Measurements from ENCODE around the gene PREB.
"Not testable (repeated sequence)": the region's sequence is repeated elsewhere in the genome, so short reads cannot be mapped to it uniquely, and the experiment has no call there.

PREB gene

DNA sequence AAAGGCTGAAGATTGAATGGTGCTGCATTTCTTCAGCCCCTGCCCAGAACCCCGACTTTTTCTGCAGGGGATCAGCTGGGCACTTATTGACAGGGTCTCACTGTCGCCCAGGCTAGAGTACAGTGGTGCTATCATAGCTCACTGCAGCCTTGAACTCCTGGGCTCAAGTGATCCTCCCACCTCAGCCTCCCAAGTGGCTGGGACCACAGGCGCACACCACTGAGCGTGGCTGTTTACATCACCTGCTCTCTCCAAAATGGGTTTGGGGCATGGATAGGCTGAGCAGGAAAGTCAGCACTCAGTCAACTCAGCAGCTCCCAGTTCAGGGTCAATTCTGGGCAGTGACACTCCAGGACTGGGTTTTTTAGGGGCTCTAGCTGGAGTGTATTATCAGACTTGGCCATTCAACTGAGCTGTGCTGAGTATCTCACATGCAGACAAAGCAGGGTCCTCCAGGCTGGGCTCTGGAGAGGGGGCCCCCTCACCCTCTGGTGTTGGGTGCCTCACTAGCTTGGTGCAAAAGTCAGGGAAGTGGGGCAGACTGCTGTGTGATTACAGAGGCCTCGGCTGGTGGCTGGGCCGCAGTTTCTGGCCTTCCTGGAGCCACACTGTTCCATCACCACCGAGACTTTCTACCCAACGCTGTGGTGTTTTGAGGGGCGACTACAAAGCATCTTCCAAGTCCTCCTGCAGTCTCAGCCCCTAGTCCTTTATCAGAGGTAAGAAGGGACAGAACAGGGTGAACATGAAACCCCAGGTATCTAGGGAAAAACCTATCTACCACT is 6.4 kb downstream of the PREB start:
- DNase-seq (ENCODE audit: low spot score) = no peak

DNA sequence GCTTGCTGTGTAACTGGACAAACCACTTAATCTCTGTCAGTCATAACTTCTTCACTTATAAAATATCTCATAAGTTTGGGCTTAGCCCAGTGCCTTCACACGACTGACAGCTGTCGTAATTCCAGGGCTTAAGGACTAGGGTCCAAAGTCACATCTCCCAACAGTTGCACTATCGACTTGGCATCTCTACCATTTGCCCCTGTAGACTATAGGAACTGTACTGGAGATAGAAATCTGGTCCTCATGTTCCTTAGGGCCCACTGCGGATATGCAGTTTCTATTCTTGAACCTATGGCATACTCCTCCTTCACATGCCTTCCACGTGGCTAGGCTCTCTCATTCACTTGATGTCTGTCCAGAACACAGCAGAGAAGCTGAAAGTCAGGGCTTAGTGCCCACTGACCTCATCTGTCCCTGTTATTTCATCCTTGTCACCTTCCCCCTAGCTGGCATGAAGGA is 8.2 kb downstream of the PREB start:
- DNase-seq (ENCODE audit: low spot score) = no peak

DNA sequence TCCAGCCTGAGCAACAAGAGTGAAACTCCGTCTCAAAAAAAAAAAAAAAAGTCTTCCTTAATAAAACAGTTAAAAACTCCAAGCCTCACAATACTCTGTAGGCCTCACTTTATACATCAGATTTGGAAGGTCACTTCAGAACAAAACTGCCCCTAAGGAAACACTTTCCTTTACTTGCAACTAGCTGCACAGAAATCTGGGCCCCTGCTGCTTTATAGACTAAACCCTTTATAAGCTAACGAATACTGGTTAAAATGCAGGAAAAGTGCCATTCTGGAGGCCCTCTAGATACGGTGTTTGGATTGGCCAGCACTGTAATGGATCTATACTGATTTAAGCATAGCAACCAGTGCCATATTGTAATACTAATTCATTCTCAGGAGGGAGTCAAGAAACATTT is 9.3 kb downstream of the PREB start:
- no peak for DNase-seq (ENCODE audit: low spot score)

DNA sequence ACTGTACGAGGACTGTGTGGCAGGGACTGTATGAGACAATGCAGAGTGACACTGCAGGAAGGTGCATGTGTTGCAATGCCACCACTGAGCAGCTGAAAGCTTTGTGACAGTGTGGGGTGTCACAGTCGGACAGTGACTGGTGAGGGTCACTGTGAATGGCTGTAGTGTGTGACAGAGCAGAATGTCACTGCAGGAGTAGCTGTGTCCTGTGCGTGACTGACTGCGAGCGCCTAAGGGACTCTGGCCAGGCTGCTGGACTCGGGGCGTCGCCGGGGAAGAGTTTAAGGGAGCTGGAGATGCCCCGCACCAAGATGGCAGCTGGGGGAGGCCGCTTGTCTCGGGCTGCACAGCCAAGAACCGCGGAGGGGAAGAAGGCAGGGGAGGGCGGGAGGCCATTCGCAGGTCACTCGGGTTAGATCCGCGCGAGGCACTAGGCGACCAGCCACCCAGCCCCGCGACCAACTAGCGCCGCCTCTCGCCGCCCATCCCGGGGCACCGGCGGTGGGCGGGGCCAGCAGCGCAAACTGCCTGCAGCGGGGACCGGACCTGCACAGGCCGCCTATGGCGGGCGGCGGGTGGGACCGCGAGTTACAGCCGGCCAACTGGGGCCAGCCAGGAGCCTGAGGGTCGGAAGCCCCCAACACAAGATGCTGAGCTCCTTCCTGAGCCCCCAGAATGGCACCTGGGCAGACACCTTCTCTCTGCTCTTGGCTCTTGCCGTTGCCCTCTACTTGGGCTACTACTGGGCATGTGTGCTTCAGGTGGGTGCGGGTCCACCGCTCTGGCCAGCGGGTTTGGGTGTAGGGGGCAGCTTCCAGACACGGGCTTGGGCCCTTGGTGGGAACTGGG is 10.9 kb downstream of the PREB start, which contains the start of gene ABHD1:
ABHD1 (plus strand) TSS at position 514 of the 849 bp plus-strand sequence; CDS start at position 648, 134 bp downstream.
- DNase-seq (ENCODE audit: low spot score) = peak; percentile 71

DNA sequence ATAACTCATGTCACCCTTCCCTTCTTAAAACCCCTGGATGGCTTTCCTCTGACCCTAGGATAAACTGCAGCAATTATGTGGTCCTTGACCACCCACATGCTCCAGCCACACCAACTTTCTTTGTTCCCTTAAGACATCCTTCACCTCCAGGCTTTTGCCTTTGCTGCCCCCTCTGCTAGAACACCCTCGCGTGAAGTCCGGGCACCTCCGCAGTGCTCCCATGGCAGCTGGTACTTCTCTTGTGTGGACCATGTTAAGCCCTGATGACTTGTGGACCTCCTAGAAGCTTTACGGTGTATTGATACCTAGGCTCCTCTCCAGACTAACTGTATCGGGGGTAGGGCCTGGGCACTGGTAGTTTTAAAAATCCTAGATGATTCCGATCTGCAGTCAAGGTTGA is 11.6 kb downstream of the PREB start:
- no peak for DNase-seq (ENCODE audit: low spot score)

DNA sequence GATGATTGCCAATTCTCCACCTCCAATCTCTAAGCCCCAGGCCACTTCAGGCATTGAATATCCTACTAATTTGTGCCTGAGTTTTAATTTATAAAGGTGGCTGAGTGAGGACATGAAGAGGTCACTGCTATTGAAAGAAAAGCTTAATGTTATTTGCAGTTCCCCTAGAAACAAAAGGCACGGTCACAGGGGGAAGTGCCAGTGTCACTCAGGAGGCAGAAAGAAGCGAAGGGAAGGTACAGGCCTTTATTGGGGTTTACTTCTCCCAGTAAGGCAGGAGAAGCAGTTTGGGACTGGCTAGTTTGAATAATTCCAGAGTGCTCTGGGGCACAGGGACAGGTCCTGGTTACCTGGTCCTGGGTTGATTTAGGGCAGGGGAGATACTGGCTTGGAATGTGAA is 12.5 kb downstream of the PREB start:
- no peak for DNase-seq (ENCODE audit: low spot score)

DNA sequence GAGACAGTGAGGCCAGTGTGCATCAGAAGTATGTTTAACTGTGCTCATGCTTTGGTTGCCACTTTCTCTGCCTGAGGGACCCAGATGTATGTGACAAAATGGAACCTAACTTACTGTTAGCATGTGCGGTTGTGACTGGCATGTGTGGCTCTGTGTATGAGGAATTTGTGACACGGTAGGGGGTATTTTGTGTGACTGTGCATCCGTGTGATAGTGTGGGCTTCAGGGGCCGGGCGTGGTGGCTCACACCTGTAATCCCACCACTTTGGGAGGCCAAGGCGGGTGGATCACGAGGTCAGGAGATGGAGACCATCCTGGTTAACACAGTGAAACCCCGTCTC is 15.1 kb downstream of the PREB start:
- DNase-seq (ENCODE audit: low spot score) = not testable (repeated sequence)

DNA sequence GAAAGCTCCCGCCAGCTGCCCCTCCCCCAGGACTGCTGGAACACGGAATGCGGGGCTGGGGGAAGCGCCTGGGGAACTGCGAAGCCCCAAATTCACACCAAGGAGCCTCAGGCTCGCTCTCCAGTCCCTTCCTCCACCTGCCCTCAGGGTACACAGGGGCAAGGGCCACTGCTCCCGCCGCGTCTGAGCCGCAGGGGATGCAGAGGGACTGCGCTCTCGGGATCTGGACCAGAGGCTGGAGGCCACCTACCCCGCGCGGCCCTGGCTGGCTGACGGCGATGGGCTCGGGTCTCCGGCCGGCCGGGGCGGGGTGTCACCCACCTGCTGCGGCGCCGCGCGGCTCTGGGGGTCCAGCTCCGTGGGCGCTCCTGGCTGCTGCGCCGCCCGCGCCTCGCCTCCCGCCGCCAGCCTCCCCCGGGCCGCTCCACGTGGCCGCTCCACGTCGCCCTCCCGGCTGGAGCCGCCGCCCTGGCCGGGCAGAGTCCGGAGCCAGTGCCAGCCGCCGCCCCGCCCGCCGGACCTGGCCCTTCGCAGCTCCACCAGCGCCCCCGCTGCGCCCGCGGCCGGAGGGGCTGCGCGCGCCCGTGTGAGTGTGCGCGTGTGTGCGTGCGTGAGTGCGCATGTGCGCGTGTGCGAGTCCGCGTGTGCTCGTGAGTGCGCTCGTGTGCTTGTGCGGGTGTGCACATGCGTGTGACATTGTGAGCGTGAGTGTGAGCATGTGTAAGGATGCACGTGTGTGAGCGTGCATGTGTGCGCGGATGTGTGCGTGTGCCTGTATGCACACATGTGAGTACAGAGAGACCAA is 15.7 kb downstream of the PREB start, which contains the start of gene CGREF1:
CGREF1 (minus strand) TSS at position 604 of the 805 bp plus-strand sequence. CDS start 14,762 bp downstream, outside the sequence.
- no peak for DNase-seq (ENCODE audit: low spot score)

DNA sequence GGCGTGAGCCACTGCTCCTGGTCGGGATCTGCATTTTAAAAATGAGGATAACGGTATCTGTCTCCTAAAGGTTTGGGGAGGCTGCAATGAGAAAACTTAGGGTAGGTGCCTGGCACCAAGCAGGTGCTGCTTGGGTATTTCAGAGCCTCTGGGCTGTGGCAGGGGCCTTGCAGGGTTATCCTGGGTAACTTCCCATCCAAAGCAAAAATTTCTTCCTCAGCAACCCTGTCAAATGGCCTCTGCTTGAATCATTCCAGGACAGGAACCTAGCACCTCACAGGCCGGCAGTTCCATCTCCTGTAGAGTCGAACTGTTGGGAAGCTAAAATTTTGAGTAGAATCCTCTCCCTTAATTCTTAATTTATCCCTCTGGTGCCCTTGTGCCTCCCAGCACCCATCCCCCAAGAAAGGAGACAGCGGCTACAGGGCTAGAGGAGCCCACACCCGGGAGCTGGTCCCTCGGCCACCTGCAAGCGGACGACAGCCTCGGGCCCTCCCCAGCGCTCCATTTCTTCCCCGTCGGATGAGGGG is 16.4 kb downstream of the PREB start:
- no peak for DNase-seq (ENCODE audit: low spot score)

DNA sequence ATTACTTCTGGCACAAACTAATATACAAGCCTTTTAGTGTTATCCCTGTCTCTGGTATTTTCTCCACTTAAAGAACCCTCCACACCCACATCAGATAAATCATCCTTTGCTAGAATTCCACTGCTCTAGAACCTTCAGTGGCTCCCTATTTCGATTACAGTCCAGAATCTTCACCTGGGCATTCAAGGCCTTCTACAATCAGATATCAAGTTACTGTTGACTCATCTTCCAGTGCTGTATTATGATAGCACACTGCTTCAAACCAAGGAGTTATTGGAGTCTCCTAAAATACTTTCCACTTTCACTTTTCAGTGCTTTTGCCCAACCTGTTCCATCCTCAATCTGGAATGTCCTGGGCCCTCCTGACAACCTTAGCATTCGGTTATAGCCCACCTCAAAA is 18.9 kb downstream of the PREB start:
- DNase-seq (ENCODE audit: low spot score) = no peak

DNA sequence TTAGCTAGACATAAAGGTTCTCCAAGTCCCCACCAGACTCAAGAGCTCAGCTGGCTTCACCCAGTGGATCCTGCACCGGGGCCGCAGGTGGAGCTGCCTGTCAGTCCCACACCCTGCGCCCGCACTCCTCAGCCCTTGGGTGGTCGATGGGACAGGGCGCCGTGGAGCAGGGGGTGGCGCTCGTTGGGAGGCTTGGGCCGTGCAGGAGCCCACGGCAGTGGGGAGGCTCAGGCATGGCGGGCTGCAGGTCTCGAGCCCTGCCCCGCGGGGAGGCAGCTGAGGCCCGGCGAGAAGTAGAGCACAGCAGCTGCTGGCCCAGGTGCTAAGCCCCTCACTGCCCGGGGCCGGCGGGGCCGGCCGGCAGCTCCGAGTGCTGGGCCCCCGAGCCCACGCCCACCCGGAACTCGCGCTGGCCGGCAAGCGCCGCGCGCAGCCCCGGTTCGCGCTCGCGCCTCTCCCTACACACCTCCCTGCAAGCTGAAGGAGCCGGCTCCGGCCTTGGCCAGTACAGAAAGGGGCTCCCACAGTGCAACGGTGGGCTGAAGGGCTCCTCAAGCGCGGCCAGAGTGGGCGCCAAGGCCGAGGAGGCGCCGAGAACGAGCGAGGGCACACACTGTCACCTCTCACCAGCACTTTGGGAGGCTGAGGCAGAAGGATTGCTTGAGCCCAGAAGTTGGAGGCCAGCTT is 22.9 kb downstream of the PREB start:
- not testable (repeated sequence) for DNase-seq (ENCODE audit: low spot score)

DNA sequence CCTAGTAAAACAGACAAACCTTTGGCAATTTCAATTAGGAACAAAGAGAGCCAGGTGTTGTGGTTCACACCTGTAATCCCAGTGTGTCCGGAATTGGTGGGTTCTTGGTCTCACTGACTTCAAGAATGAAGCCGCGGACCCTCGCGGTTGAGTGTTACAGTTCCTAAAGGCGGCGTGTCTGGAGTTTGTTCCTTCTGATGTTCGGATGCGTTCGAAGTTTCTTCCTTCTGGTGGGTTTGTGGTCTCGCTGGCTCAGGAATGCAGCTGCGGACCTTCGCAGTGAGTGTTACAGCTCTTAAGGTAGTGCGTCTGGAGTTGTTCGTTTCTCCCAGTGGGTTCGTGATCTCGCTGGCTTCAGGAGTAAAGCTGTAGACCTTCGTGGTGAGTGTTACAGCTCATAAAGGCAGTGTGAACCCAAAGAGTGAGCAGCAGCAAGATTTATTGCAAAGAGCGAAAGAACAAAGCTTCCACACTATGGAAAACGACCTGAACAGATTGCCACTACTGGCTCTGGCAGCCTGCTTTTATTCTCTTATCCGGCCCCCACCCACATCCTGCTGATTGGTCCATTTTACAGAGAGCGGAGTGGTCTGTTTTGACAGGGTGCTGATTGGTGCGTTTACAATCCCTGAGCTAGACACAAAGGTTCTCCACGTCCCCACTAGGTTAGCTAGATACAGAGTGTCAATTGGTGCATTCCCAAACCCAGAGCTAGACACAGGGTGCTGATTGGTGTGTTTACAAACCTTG is 23.7 kb downstream of the PREB start:
- DNase-seq (ENCODE audit: low spot score) = not testable (repeated sequence)

DNA sequence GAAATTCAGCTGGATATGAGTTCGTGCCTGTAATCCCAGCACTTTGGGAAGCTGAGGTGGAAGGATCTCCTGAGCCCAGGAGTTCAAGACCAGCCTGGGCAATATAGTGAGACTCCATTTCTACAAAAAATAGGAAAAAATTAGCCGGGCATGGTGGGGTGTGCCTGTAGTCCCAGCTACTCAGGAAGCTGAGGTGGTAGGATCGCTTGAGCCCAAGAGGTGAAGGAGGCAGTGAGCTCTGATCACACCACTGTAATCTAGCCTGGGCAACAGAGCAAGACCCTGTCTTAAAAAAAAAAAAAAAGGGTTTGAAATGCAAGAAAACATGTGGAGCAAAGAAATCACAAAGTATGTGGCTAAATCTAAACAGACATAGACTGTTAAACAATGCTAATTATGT is 25.4 kb downstream of the PREB start:
- DNase-seq (ENCODE audit: low spot score) = no peak

DNA sequence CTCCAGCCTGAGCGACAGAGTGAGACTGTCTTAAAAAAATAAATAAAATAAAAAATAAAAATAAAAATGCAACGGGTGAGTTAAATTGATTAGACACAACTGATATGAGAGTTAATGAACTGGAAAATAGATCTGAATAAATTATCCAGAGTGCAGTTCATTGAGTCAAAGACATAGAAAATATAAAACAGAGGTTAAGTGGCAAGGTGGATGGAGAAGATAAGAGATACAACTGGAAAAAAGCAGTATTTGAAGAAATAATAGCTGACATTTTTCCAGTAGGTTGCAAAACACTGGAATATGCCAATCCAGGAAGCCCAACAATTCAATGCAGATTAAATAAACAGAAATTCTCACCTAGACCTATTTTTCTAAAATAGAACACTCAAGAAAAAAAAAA is 26.2 kb downstream of the PREB start:
- no peak for DNase-seq (ENCODE audit: low spot score)

DNA sequence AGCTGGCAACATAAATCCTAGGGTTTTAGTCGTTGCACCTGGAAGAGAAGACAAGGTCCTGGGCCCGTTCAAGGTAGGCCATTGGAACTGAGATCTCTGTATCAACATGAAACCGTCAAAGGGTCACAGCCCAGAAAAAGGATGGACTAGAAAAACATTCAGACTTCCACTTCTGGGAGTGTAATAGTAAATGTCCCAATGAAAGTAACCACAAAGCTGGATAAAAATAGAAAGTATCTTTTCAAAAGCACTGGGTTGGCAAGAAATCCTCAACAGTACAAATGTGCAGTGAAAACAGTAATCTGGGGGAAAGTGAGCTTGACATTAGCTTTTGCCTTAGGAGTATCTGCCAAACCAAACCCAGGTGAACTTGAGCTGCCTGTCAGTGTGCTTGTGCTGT is 28.5 kb downstream of the PREB start:
- no peak for DNase-seq (ENCODE audit: low spot score)

DNA sequence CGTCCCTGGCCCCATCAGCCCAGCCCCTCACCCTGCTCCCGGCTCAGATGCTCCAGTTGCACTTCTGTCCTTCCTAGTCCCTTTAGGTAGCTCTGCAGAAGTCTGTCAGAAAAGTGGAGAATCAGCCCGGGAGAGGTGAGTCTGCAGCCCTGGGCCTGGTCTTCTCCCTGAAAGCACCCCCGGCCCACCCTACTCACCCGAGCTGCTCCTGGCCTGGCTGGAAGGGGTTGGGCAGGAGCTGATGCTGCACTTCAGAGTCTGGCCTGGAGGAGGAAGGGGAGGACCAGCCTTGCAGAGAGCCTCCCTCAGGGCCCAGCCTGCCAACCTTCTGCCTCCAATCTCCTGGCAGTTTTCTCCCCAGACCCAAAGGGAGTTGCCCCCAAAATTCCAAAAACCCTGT is 32.1 kb downstream of the PREB start:
- DNase-seq (ENCODE audit: low spot score) = no peak

DNA sequence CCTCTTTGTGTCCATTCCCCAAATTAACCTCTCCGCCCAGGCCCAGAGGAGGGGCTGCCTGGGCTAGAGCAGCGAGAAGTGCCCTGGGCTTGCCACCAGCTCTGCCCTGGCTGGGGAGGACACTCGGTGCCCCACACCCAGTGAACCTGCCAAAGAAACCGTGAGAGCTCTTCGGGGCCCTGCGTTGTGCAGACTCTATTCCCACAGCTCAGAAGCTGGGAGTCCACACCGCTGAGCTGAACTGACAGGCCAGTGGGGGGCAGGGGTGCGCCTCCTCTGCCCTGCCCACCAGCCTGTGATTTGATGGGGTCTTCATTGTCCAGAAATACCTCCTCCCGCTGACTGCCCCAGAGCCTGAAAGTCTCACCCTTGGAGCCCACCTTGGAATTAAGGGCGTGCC is 34.4 kb downstream of the PREB start:
- no peak for DNase-seq (ENCODE audit: low spot score)

DNA sequence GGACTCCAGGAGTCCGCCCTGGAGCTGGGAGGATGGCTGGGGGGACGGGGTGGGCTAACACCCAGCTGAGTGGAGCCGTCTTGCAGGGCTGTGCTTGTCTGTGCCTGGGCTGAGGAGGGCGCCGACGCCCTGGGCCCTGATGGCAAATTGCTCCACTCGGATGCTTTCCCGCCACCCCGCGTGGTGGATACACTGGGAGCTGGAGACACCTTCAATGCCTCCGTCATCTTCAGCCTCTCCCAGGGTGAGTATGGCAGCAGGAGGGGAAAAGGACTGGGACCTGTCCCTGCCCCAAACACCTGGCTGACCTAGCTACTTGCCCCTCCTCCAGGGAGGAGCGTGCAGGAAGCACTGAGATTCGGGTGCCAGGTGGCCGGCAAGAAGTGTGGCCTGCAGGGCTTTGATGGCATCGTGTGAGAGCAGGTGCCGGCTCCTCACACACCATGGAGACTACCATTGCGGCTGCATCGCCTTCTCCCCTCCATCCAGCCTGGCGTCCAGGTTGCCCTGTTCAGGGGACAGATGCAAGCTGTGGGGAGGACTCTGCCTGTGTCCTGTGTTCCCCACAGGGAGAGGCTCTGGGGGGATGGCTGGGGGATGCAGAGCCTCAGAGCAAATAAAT is 35.0 kb downstream of the PREB start:
- DNase-seq (ENCODE audit: low spot score) = no peak

DNA sequence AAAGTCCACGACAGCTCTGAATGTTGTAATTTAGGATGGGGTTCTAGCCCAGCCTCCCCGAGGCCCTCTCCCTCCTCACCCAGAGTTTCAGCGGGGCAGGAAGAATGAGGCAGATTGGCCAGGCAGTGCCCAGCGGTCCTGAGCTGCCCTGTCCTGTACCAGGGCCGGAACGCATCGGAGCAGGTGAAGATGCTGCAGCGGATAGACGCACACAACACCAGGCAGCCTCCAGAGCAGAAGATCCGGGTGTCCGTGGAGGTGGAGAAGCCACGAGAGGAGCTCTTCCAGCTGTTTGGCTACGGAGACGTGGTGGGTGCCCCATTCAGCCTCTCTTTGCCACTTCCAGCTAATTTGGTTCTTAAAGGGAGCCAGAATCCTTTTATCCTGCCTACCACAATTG is 37.1 kb downstream of the PREB start:
- no peak for DNase-seq (ENCODE audit: low spot score)

DNA sequence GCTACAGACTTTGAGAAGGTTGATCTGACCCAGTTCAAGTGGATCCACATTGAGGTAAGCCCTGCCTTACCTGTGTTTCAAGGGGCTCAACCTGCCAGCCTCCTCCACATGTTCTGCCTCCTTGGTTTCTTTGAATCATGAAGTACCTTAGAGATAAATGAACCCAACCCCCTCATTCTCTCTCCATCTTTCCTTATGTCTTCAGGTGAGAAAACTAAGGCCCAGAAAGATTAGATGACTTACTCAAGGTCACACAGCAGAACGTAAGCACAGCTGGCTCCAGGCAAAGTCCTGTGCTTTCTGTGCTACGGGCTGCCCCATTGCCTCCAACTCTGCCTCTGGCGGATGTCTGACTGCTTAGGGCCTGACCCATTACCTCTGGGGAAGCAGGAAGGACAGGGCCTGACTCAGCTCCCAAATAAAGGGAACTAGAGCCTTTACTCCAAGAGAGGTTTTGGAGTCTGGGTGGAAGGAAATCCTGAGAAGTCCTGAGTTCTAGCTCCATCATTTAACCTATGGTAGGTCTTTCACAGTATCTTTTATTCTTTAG is 37.6 kb downstream of the PREB start:
- no peak for DNase-seq (ENCODE audit: low spot score)
